GM18511 (cell line): ENCODE measurements around the gene AIFM1.
A peak's percentile ranks its signal among the peaks of the same experiment; 100 is the strongest.

Experiments
- ATAC-seq: cut with Tn5 transposase; IDR thresholded peaks from one replicate; pipeline ENCODE4 v1.9.1; 2021; ENCODE audit warnings: mild to moderate bottlenecking, moderate library complexity; ENCODE audit not compliant: unreplicated experiment

The AIFM1 gene

GRCh38 chrX:130165703-130166502, at the start of gene AIFM1:
AIFM1 (minus strand) TSS chrX:130165841; CDS start chrX:130165656, 185 bp downstream.
- peak; percentile 91 for ATAC-seq

DNA sequence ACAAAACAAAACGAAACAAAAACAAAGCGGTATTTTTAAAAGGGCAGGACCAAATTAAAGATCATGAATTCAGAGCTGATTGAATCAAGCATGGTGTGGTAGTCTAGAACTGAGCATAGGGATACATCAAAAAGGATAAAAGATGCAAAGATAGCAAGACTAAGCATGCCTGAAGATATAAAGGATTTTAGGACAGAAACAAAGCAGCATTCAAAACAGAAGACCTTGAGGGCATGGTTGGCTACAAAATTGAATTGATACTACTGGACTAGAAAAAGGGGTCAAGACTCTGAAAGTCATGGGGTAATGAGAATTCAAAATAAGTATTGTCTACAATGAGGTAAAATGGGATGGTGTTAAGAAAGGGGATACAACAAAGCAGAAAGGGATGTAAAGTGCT, 47.7 kb upstream of the AIFM1 start:
- no peak for ATAC-seq

DNA sequence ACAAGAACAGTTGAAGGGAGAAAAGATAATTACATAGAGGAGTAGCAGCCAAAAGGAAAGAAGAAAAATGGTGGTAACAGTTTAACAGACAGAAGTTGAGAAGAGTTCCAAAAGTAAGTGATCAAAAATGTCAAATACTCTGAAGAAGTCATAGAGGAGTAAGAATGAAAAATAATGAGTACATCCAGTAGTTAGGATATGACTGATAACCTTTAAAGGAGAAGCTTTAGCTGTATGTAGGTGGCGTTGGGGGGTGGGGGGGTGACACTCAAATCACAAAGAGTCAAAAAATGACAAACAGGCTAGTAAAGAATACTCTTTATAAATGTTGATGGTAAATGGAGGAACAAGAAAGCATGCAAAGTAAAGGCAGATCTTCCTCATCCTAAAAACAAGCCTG, 46.7 kb upstream of the AIFM1 start:
- no peak for ATAC-seq

DNA sequence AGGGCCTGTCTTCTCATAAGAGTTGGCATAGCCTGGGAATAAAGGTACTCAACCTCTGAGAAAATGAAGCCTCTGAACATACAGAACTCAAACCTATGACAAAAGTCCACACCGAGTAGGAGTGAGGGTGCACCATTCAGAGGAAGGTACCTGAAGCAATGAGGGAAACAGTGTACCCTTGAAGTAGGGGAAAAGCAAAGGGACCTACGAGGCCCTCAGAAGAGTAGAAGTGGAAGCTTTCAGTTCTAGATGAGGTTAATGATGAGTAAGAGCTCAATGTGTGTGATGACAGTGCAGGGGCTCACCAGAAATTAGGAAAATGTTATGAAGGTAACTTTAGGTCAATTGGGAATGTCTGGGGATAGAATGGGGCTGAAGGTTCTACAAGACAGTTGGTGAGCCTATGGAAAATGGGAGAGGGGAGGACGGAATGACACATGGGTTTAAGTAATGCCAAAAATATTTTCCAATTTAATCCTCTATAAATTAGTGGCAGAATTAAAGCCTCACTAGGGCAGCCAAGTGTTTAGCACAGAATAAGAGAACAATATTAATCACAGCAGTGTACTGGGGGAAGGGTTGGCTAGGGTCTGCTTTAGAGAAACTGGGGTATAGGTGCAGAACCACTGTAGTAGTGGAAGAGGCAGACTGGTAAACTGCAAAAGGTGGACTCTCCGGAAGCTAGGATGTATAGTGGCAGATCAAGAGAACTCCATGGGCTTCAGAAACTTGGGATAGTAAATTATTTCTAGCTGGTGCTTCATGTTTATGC, 46.0 kb upstream of the AIFM1 start:
- no peak for ATAC-seq

DNA sequence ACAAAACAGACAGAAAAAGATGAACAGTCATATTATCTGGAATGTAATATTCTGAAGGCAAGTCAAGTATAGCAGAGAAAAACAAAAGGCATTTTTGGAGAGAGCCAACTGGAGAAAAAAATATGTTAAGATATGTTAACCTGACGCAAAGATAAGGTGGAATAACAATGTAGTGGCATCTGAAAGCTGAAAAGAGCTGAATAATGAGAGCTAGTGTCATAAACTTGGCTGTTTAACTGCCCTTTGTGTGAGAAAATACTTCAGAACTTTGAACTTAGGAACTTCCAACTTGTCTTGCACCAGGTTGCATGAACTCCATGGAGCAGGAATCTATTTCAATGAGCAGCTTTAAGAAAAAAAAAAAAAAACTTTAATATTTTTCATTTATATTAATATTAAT, 39.0 kb upstream of the AIFM1 start:
- ATAC-seq = no peak

DNA sequence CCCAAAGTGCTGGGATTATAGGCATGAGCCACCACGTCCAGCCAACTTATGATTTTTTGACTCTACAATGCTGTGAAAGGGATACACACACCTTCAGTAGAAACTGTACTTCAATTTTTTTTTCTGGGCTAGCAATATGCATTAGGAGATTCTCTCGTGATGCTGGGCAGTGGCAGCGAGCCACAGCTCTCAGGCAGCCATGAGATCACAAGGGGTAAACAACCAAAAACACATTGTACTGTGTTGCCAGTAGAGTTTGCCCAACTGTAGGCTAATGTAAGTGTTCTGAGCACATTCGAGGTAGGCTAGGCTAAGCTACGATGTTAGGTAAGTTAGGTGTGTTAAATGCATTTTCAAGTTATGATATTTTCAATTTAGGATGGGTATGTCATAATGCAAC, 31.8 kb upstream of the AIFM1 start:
- ATAC-seq = no peak

DNA sequence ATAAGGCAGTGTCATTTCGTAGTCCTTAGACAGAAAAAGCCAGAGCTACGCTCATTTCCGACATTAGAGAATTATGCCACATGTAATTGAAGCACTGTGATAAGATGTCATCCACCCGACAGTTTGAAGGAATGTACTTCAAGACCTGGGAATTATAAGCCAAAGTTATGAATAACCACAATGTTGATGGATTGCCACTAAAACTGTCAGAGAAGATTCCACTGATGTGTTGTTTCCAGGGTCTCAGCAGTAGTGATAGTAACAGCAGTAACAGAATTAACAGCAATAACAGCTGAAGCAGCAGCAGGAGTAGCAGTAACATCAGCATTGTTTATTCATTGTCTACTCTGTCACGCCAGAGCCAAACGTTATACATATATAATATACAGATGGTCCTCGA, 30.8 kb upstream of the AIFM1 start:
- ATAC-seq = no peak

GRCh38 chrX:130190801-130191200, 25.2 kb upstream of the AIFM1 start:
- ATAC-seq = no peak

DNA sequence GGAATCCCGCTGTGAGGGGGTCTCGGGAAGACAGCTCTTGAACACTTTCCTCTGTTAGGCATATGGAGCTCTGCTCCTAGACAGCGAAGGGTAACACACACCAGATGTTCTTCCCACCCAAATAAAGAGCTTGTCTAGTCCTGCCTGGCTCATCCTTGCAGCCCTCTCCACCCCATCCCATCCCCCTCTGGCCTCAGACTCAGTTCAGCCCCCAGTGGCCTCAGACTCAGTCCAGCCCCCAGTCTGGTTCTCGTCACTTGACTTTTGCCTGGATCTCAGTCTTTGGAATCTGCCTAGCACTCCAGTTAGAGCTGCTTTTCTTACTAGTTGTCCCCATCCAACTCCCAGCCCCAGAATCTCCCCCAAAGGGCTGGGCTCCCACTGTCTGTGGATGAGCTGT, 21.0 kb upstream of the AIFM1 start:
- no peak for ATAC-seq

DNA sequence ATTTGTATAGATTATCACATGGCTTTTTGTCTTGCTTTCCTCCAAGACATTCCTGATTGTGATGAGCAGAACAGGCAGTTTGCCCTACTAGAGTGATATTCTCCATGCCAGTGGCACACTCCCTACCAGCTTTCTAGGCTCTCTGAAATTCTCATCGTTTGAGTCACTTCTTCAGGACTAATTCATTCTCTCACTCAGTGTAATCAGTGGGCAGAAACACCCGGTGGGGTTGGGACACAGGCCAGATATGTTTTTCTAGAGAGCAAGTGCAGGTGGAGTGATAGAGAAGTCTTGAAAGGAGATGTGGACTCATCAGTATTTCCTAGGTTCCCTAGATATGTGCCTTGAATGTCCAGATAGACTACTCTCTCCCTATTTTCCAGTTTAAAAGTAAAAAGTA, 19.2 kb upstream of the AIFM1 start:
- ATAC-seq = no peak

DNA sequence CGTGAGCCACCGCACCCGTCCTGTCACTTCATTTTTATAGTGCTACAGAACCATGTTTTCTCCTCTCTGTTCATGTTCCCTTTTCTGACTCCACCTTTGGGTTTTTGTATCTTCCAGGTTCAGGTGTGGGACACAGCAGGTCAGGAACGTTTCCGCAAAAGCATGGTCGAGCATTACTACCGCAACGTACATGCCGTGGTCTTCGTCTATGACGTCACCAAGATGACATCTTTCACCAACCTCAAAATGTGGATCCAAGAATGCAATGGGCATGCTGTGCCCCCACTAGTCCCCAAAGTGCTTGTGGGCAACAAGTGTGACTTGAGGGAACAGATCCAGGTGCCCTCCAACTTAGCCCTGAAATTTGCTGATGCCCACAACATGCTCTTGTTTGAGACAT, 18.5 kb upstream of the AIFM1 start:
- no peak for ATAC-seq

- ATAC-seq = no peak
These were observed 14.1 kb upstream of the AIFM1 start for GRCh38 chrX:130179579-130180215.

- ATAC-seq = no peak
These were observed 13.5 kb upstream of the AIFM1 start for GRCh38 chrX:130179170-130179569.

DNA sequence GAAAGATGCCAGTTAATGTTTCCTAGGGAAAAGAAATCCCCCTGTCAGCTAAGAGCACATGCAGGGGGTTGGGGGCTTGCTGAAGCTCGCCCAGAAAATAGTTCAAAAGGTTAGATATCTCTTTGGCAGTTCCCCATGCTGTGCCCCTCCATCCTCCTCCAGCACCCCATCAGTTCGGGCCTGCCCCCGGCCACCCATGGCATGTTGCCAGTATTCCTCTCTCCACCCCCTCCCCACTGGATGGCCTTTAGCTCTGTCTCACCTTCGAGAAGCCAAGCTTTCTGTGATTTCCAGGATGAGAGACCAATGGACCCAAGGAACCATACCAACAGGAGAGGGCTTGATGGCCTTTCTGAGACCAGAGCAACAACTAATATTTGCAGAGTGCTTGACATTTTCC, 11.3 kb upstream of the AIFM1 start:
- ATAC-seq = no peak

- peak; percentile 82 for ATAC-seq
These were observed 10.7 kb upstream of the AIFM1 start for GRCh38 chrX:130176354-130176776.

GRCh38 chrX:130174937-130175336, 9.3 kb upstream of the AIFM1 start:
- ATAC-seq = no peak

- ATAC-seq = no peak
These were observed 8.5 kb upstream of the AIFM1 start for GRCh38 chrX:130174045-130174704.

DNA sequence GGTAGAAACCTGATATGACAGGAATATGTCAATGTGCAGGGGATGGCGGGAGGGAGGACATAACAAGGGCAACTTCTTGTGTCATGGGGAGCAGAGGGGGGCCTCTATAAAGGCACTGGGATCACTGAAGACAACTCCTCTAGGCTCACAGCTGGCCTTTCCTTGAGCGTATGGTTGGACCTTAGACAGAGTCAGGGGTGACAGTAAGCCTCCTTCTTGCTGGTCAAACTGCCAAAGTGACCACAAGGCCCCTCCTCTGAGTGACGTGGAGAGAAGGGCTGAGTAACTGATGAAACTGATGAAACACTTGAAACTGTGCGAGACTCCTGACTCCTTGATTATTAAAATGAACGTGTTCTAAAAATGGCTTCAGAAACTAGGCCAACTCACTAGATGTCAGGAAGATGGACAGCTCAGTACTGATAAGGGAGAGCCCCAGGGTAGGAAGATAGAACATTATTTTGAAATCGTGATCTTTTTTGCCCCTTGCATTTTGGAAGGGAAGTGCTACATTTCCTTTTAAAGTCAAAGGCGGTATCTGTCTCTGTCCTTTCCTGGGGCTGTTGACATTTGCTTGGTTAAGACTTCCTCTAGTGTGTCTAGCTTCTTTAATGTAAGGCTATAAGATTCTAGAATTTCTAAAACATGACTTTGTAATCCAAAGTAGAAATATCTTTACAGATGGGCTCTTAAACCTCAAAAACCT, 7.7 kb upstream of the AIFM1 start:
- ATAC-seq = peak; percentile 42

GRCh38 chrX:130172127-130172845, 6.6 kb upstream of the AIFM1 start:
- ATAC-seq = no peak
